Measurements from ENCODE around the gene SHROOM2. TPM values are rescaled to one million over a fixed set of nuclear protein-coding genes. Genes with fewer than 3 reads are reported as not detected.

The SHROOM2 gene
- total and polyA plus RNA-seq, 8 donors, result 5.6 to 15.0 (median 13.7) TPM

DNA sequence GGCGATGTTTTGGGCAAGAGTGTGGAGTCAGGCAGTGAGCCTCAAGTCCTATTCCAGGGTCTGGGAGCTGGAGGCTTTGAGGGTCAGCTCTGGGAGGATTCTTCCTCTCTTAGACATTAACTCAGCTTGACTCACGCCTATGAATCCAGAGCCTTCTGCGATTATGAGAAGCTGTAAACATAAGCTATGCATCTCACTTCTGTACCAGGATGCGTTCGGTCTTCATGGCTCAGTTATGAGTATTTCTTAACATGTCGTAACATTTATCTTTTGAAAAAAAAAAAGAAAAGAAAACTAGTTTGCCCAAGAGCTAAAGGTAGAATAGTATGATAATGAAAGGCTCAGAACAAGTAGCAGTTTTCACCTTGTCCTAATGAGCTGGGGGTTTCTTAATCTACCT is 4.6 kb downstream of the SHROOM2 start:
- peaks cover 14 to 35% of the 10 kb centered on the region in 2 donors for H3K27me3 ChIP-seq
- DNase-seq, result no peak
- no peak overlapping the region for H3K27ac ChIP-seq
- no peaks in the 10 kb centered on the region for H3K9me3 ChIP-seq
- TF ChIP-seq, protein P1, sequence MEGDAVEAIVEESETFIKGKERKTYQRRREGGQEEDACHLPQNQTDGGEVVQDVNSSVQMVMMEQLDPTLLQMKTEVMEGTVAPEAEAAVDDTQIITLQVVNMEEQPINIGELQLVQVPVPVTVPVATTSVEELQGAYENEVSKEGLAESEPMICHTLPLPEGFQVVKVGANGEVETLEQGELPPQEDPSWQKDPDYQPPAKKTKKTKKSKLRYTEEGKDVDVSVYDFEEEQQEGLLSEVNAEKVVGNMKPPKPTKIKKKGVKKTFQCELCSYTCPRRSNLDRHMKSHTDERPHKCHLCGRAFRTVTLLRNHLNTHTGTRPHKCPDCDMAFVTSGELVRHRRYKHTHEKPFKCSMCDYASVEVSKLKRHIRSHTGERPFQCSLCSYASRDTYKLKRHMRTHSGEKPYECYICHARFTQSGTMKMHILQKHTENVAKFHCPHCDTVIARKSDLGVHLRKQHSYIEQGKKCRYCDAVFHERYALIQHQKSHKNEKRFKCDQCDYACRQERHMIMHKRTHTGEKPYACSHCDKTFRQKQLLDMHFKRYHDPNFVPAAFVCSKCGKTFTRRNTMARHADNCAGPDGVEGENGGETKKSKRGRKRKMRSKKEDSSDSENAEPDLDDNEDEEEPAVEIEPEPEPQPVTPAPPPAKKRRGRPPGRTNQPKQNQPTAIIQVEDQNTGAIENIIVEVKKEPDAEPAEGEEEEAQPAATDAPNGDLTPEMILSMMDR (IDR thresholded peaks at IDR 0.05), result no peak
- peaks cover 0 to 4% of the 10 kb centered on the region in 2 donors for H3K4me1 ChIP-seq
- no peaks in the 10 kb centered on the region for H3K36me3 ChIP-seq
- intact Hi-C loops (cut with DNase I), result no loop called here
- H3K4me3 ChIP-seq, result no peak overlapping the region
- no peak for ATAC-seq

GRCh38 chrX:9794495-9794894 is 8.3 kb downstream of the SHROOM2 start:
- H3K27me3 ChIP-seq, result peaks cover 0 to 2% of the 10 kb centered on the region in 2 donors
- TF ChIP-seq, protein P1 (IDR thresholded peaks at IDR 0.05), result no peak

GRCh38 chrX:9797384-9798360 is 11.4 kb downstream of the SHROOM2 start:
- Histone ChIP-seq H3K4me1 (no peaks in the 10 kb centered on the region), H3K27ac (no peak overlapping the region), H3K4me3 (no peak overlapping the region), H3K36me3 (no peaks in the 10 kb centered on the region), H3K9me3 (peaks cover 0 to 2% of the 10 kb centered on the region in 2 donors), H3K27me3 (no peaks in the 10 kb centered on the region)
- no peak for ATAC-seq
- TF ChIP-seq, protein P1 (IDR thresholded peaks at IDR 0.05), result no peak
- intact Hi-C loops (cut with DNase I), result no loop called here
- no peak for DNase-seq

More at GRCh38 chrX:9794495-9794894, 8.3 kb downstream of the SHROOM2 start:
- intact Hi-C loops (cut with DNase I), result no loop called here
- ATAC-seq, result no peak
- Histone ChIP-seq H3K36me3 (no peaks in the 10 kb centered on the region), H3K9me3 (no peaks in the 10 kb centered on the region), H3K4me3 (no peak overlapping the region), H3K4me1 (no peaks in the 10 kb centered on the region), H3K27ac (no peak overlapping the region)
- DNase-seq, result no peak

GRCh38 chrX:9802737-9803136 is 16.5 kb downstream of the SHROOM2 start:
- no peak for ATAC-seq
- no peaks in the 10 kb centered on the region for H3K27me3 ChIP-seq

GRCh38 chrX:9804444-9804843 is 18.2 kb downstream of the SHROOM2 start:
- TF ChIP-seq, protein P1 (IDR thresholded peaks at IDR 0.05), result no peak
- ATAC-seq (no peak), DNase-seq (no peak)
- Histone ChIP-seq H3K4me3 (no peak overlapping the region), H3K27me3 (no peaks in the 10 kb centered on the region), H3K9me3 (peaks cover 0 to 2% of the 10 kb centered on the region in 2 donors), H3K4me1 (no peaks in the 10 kb centered on the region), H3K27ac (no peak overlapping the region), H3K36me3 (no peaks in the 10 kb centered on the region)
- intact Hi-C loops (cut with DNase I), result no loop called here

More at GRCh38 chrX:9802737-9803136, 16.5 kb downstream of the SHROOM2 start:
- Histone ChIP-seq H3K9me3 (peaks cover 0 to 2% of the 10 kb centered on the region in 2 donors), H3K27ac (no peak overlapping the region), H3K4me1 (no peaks in the 10 kb centered on the region), H3K4me3 (no peak overlapping the region), H3K36me3 (no peaks in the 10 kb centered on the region)
- no peak for DNase-seq
- intact Hi-C loops (cut with DNase I), result no loop called here
- TF ChIP-seq, protein P1 (IDR thresholded peaks at IDR 0.05), result no peak
